Measurements from ENCODE around the gene ZKSCAN3. TPM values are rescaled to one million over a fixed set of nuclear protein-coding genes. Genes with fewer than 3 reads are reported as not detected.
A peak's percentile ranks its signal among the peaks of the same experiment; 100 is the strongest.
"Not testable (repeated sequence)": the region's sequence is repeated elsewhere in the genome, so short reads cannot be mapped to it uniquely, and the experiment has no call there.

Gene ZKSCAN3
- 1 to 10 TPM; 4.9 to 6.1 TPM for total RNA-seq

DNA sequence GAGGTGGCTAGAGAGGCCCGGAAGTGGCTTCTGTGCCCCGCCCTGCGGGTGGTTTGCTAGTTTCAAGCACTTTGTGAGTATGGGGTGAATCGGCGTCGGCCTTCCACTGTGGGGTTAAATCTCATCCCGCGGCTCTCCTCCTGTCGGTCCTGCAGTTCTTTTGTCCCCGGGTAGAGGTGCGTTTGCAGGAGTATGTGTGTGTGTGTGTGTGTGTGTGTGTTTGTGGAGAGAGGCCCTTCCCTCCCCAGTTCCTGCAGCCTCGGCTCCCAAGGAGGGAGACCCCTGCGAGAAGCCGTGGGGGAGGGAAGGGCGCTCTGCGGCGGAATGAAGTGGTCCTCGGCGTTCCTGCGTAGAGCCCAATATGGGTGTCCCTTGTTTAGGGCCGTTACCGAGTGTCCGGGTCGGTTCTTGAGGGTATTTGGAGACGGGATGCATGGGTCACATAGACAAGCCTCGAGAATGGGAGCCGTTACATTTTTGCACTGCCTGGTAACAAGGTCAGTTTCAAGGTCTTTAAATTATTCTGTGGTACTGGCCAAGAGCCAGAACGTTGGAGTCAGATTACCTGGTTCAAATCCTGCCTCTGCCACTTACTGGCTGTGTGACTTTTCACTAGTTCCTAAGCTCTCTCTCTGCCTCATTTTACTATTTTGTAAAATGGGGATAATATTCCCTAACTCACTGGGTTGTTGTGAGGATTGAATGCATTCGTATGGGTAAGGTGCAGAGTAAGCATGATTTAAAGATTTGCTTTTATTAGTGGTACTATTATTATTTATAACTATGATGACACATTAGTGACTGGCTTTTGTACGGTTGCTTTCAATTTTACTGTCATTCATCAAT, at the start of gene ZKSCAN3:
TSS of gene ZKSCAN3 (plus strand) at position 56 of the 846 bp plus-strand sequence. CDS start 9,640 bp downstream, outside the sequence.
- Histone ChIP-seq H3K9me3 (no peaks in the 10 kb centered on the region), H3K9ac (ENCODE audit: low read depth in 2 of 2, low read length in 2 of 2) (peak within 1 kb of the TSS; percentile 81 to 91), H3K4me3 (peak within 1 kb of the TSS; percentile 69), H3K36me3 (no peaks in the 10 kb centered on the region), H3K4me1 (peaks cover 4% of the 10 kb centered on the region), H3K27ac (peak within 1 kb of the TSS; percentile 43), H3K27me3 (no peaks in the 10 kb centered on the region)
- TF ChIP-seq CTCF (IDR thresholded peaks at IDR 0.05) = no peak
- intact Hi-C loops (cut with DNase I) = loop anchor here (10.0 kb wide), 2 partner anchors 125 to 445 kb away; partner anchors contain the start of gene ZSCAN9
- peak; percentile 92 for DNase-seq

GRCh38 chr6:28303570-28303969, 46.2 kb upstream of the ZKSCAN3 start:
- Histone ChIP-seq H3K27me3 (no peaks in the 10 kb centered on the region), H3K4me3 (no peak overlapping the region), H3K9me3 (no peaks in the 10 kb centered on the region), H3K27ac (no peak overlapping the region), H3K9ac (ENCODE audit: low read depth in 2 of 2, low read length in 2 of 2) (no peak overlapping the region), H3K4me1 (no peaks in the 10 kb centered on the region), H3K36me3 (no peaks in the 10 kb centered on the region)
- TF ChIP-seq CTCF (IDR thresholded peaks at IDR 0.05) = no peak
- no peak for DNase-seq
- intact Hi-C loops (cut with DNase I) = no loop called here

GRCh38 chr6:28306363-28306762, 43.4 kb upstream of the ZKSCAN3 start:
- H3K9me3 ChIP-seq; H3K4me3 ChIP-seq; DNase-seq; intact Hi-C loops (cut with DNase I); H3K4me1 ChIP-seq; H3K27me3 ChIP-seq; H3K27ac ChIP-seq; H3K36me3 ChIP-seq; H3K9ac ChIP-seq (ENCODE audit: low read depth in 2 of 2, low read length in 2 of 2): not testable (repeated sequence)

DNA sequence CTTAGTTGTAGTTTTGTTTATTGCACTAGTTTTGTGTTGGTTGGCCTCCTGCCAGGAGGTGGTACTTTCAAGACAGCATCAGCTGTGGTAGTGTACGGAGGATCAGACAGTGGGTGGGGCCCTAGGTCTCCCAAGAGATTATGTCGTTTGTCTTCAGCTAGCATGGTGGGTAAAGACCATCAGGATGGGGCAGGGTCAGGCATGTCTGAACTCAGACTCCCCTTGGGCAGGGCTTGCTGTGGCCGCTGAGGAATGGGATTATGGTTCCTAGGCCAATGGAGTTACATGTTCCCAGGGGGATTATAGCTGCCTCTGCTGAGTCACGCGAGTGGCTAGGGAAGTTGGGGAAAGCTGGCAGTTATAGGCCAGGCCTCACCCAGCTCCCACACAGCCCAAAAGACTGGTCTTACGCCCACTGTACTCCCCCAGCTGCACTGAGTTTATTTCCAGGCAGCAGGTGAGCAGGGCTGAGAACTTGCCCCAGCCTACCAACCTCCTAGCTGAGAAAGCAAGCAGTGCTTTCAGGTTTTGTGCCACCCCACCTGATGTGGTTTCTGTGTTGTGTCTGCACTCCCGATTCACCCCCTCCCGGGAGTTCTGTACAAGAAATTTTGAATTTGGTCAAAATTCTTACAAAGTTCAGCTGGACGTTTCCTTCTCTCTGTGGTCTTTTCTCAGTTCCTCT, 38.5 kb upstream of the ZKSCAN3 start:
- intact Hi-C loops (cut with DNase I) = no loop called here
- no peaks in the 10 kb centered on the region for H3K27me3 ChIP-seq
- H3K9me3 ChIP-seq = no peaks in the 10 kb centered on the region
- H3K4me1 ChIP-seq = no peaks in the 10 kb centered on the region
- TF ChIP-seq CTCF (IDR thresholded peaks at IDR 0.05) = no peak
- no peak overlapping the region for H3K27ac ChIP-seq
- H3K9ac ChIP-seq (ENCODE audit: low read depth in 2 of 2, low read length in 2 of 2) = no peak overlapping the region
- DNase-seq = no peak
- no peaks in the 10 kb centered on the region for H3K36me3 ChIP-seq
- H3K4me3 ChIP-seq = no peak overlapping the region

DNA sequence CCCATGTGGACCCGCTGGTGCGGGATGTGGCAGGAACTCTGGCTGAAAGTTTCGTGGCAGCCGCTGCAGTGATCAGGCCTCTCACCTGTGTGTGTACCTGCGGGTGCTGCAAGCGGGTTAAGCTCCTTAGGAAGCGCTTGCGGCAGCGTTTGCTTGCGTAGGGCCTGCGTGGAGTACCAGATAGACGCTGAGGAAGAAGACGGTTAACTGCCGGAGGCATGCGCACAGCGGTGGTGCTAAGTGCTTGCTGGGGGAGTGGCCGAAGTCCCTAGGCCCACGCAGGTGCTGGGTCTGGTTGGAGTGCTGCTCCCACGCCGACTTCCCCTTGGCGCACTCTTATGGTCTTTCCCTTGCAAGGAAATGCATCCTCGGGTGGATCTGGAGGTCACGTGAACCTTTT, 36.8 kb upstream of the ZKSCAN3 start:
- H3K9ac ChIP-seq (ENCODE audit: low read depth in 2 of 2, low read length in 2 of 2) = no peak overlapping the region
- no peak for DNase-seq
- intact Hi-C loops (cut with DNase I) = no loop called here
- no peak overlapping the region for H3K4me3 ChIP-seq
- no peaks in the 10 kb centered on the region for H3K9me3 ChIP-seq
- no peak overlapping the region for H3K27ac ChIP-seq
- no peak for TF ChIP-seq CTCF (IDR thresholded peaks at IDR 0.05)
- no peaks in the 10 kb centered on the region for H3K36me3 ChIP-seq
- H3K27me3 ChIP-seq = no peaks in the 10 kb centered on the region
- no peaks in the 10 kb centered on the region for H3K4me1 ChIP-seq

DNA sequence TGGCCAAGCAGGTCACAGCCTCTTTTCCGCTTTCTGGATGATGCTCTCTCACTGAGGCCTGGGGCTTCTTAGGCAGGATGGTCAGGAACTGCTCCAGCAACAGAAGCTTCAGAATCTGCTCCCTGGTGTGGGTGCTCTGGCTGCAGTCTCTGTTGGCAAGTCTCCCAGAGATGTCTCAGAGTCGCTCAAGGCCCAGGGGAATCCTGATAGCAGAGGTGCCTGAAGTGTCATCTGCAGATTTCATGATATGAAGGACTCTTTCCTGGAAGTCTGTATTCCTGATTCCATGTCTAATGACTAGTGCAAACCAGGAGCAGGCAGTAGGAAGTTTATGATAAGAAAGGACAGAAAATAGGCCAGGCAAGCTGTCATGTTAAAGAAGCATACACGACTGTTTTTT, 34.1 kb upstream of the ZKSCAN3 start:
- H3K4me1 ChIP-seq = no peaks in the 10 kb centered on the region
- no peak for DNase-seq
- H3K36me3 ChIP-seq = no peaks in the 10 kb centered on the region
- H3K27ac ChIP-seq = no peak overlapping the region
- intact Hi-C loops (cut with DNase I) = no loop called here
- no peak overlapping the region for H3K4me3 ChIP-seq
- H3K9ac ChIP-seq (ENCODE audit: low read depth in 2 of 2, low read length in 2 of 2) = no peak overlapping the region
- no peaks in the 10 kb centered on the region for H3K9me3 ChIP-seq
- TF ChIP-seq CTCF (IDR thresholded peaks at IDR 0.05) = no peak
- no peaks in the 10 kb centered on the region for H3K27me3 ChIP-seq

- H3K36me3 ChIP-seq; H3K4me3 ChIP-seq; H3K9me3 ChIP-seq; DNase-seq; H3K9ac ChIP-seq (ENCODE audit: low read depth in 2 of 2, low read length in 2 of 2); H3K27me3 ChIP-seq; H3K27ac ChIP-seq; intact Hi-C loops (cut with DNase I); H3K4me1 ChIP-seq: not testable (repeated sequence)
Measured at GRCh38 chr6:28317866-28318265, 31.9 kb upstream of the ZKSCAN3 start.
